GM23248 (cell line): ENCODE data around the gene IL32.
"Not testable (repeated sequence)": the region's sequence is repeated elsewhere in the genome, so short reads cannot be mapped to it uniquely, and the experiment has no call there.

Experiments
- EZH2 ChIP-seq: fragments of 200-600 bp; sonication (generic); IDR thresholded peaks from 2 replicates; pipeline ENCODE4 v1.6.1; 2018; ENCODE audit warnings: antibody characterized with exemption, mild to moderate bottlenecking; ENCODE audit not compliant: insufficient read depth, poor library complexity, severe bottlenecking
- EZH2phosphoT487 ChIP-seq: fragments of 200-600 bp; sonication (generic); IDR thresholded peaks from 2 replicates; pipeline ENCODE4 v1.6.1; 2018; ENCODE audit warnings: antibody characterized with exemption, moderate library complexity, mild to moderate bottlenecking, low read depth; ENCODE audit not compliant: insufficient read depth

GRCh38 chr16:3053330-3053710, 12.1 kb upstream of the IL32 start:
- not testable (repeated sequence) for TF ChIP-seq EZH2phosphoT487, EZH2
